GM23338 (cell line): ENCODE data around the gene SLC19A1. TPM values are rescaled to one million over a fixed set of nuclear protein-coding genes. Genes with fewer than 3 reads are reported as not detected.

ENCODE experiments used
- ATAC-seq: fragments of 200-7000 bp; cut with Tn5 transposase; 3 replicates; pipeline ENCODE4 v1.9.1; 2020
- DNase-seq: peaks from one replicate; pipeline ENCODE4 v3.0.0-alpha.2; 2015; ENCODE audit warnings: low spot score
- H2AFZ ChIP-seq: fragments of 200-600 bp; sonication (generic); 2 replicates; pipeline ENCODE4 v1.8.0; 2016; ENCODE audit warnings: antibody characterized with exemption, mild to moderate bottlenecking, moderate library complexity
- H3F3A ChIP-seq: fragments of 200-600 bp; sonication (generic); replicated peaks from 2 replicates; pipeline ENCODE4 v1.8.0; 2017; ENCODE audit warnings: antibody characterized with exemption, mixed run types, low read depth
- H3K27ac ChIP-seq: fragments of 200-600 bp; sonication (generic); 2 replicates; pipeline ENCODE4 v1.6.1; 2016; ENCODE audit warnings: low read depth
- H3K27me3 ChIP-seq: fragments of 200-600 bp; sonication (generic); 2 replicates; pipeline ENCODE4 v1.8.0; 2016; ENCODE audit warnings: mild to moderate bottlenecking, mixed run types, moderate library complexity; ENCODE audit not compliant: insufficient read depth
- H3K36me3 ChIP-seq: fragments of 200-600 bp; sonication (generic); 2 replicates; pipeline ENCODE4 v1.8.0; 2016; ENCODE audit warnings: mild to moderate bottlenecking; ENCODE audit not compliant: insufficient read depth
- H3K4me1 ChIP-seq: fragments of 200-600 bp; sonication (generic); 2 replicates; pipeline ENCODE4 v1.8.0; 2016; ENCODE audit warnings: mild to moderate bottlenecking, moderate library complexity; ENCODE audit not compliant: insufficient read depth
- H3K4me2 ChIP-seq: fragments of 200-600 bp; sonication (generic); 2 replicates; pipeline ENCODE4 v1.7.1; 2017; ENCODE audit warnings: mixed run types
- H3K4me3 ChIP-seq: fragments of 200-600 bp; sonication (generic); 2 replicates; pipeline ENCODE4 v1.6.1; 2016; ENCODE audit warnings: mixed run types
- H3K79me2 ChIP-seq: fragments of 200-600 bp; sonication (generic); replicated peaks from 2 replicates; pipeline ENCODE4 v1.8.0; 2017; ENCODE audit warnings: mild to moderate bottlenecking; ENCODE audit not compliant: insufficient read depth
- H3K9me2 ChIP-seq: fragments of 200-600 bp; sonication (generic); 2 replicates; pipeline ENCODE4 v1.8.0; 2017; ENCODE audit not compliant: insufficient read depth
- H4K20me1 ChIP-seq: fragments of 200-600 bp; sonication (generic); replicated peaks from 2 replicates; pipeline ENCODE4 v1.8.0; 2017; ENCODE audit warnings: mild to moderate bottlenecking; ENCODE audit not compliant: insufficient read depth
- H3K27ac Mint-ChIP-seq: 2 replicates; pipeline ENCODE4 v1.8.0; 2020; ENCODE audit warnings: inconsistent platforms, mild to moderate bottlenecking, moderate library complexity, mixed read lengths
- H3K27me3 Mint-ChIP-seq: 3 replicates; pipeline ENCODE4 v1.8.0; 2022; ENCODE audit warnings: low read depth, mild to moderate bottlenecking, moderate library complexity, mixed read lengths, inconsistent platforms; ENCODE audit not compliant: insufficient read depth, poor library complexity
- H3K36me3 Mint-ChIP-seq: 3 replicates; pipeline ENCODE4 v1.8.0; 2021; ENCODE audit warnings: low read depth, mild to moderate bottlenecking, inconsistent platforms, moderate library complexity, mixed read lengths
- H3K4me1 Mint-ChIP-seq: 3 replicates; pipeline ENCODE4 v1.8.0; 2020; ENCODE audit warnings: mild to moderate bottlenecking, inconsistent platforms, mixed read lengths
- H3K4me3 Mint-ChIP-seq: 3 replicates; pipeline ENCODE4 v1.8.0; 2021; ENCODE audit warnings: moderate library complexity, mild to moderate bottlenecking, inconsistent platforms, mixed read lengths
- H3K9me3 Mint-ChIP-seq: 3 replicates; pipeline ENCODE4 v1.8.0; 2020; ENCODE audit warnings: moderate library complexity, mild to moderate bottlenecking, inconsistent platforms, mixed read lengths
- CREB1 ChIP-seq: fragments of 250-450 bp; sonication (Bioruptor Pico); IDR thresholded peaks from 2 replicates; pipeline ENCODE4 v1.5.0; 2020; ENCODE audit warnings: low read depth, mild to moderate bottlenecking, moderate library complexity
- ETS1 ChIP-seq: IDR thresholded peaks from 2 replicates; pipeline ENCODE4 v1.6.1; 2016; ENCODE audit warnings: antibody characterized with exemption
- EZH2phosphoT487 ChIP-seq: fragments of 200-600 bp; sonication (generic); IDR thresholded peaks from one replicate; pipeline ENCODE4 v1.8.1; 2018; ENCODE audit warnings: antibody characterized with exemption; ENCODE audit not compliant: unreplicated experiment
- JUNB ChIP-seq: IDR thresholded peaks from one replicate; pipeline ENCODE4 v1.6.1; 2016; ENCODE audit warnings: antibody characterized with exemption; ENCODE audit not compliant: unreplicated experiment
- NANOG ChIP-seq: IDR thresholded peaks from 2 replicates; pipeline ENCODE4 v1.6.1; 2016; ENCODE audit warnings: antibody characterized with exemption, borderline replicate concordance
- ZNF114 ChIP-seq: fragments of 250-450 bp; sonication (Bioruptor Pico); IDR thresholded peaks from 2 replicates; pipeline ENCODE4 v1.5.0; 2020; ENCODE audit warnings: mild to moderate bottlenecking, moderate library complexity
- ZNF331 ChIP-seq: fragments of 250-450 bp; sonication (Bioruptor Pico); IDR thresholded peaks from 2 replicates; pipeline ENCODE4 v1.5.0; 2020; ENCODE audit warnings: low read depth, mild to moderate bottlenecking, moderate library complexity
- polyA plus RNA-seq: library from polyadenylated mRNA; unstranded; fragments of >200 nt; fragmentation: Nextera tagmentation; extraction: Ambion mirVana; gene quantifications from 2 replicates; pipeline ENCODE4 v1.2.1, GENCODE V29; 2016
- total RNA-seq: library from RNA; depleted of rRNA; stranded (reverse); fragments of >200 nt; shearing (Covaris generic); gene quantifications from 2 replicates; pipeline ENCODE4 v1.2.3, GENCODE V29; 2014
- TF ChIP-seq, protein P1 (sequence below), 2 experiments: fragments of 200-600 bp in 1 of 2; sonication (generic) in 1 of 2; conservative IDR thresholded peaks; 2 replicates each; pipeline versions ENCODE4 v1.5.1 to v1.6.1; 2016 to 2017; ENCODE audit warnings: antibody characterized with exemption in 2 of 2, low read depth in 2 of 2, mild to moderate bottlenecking in 2 of 2, moderate library complexity in 1 of 2
- TF ChIP-seq, protein P2 (sequence below): fragments of 250-450 bp; sonication (Bioruptor Pico); IDR thresholded peaks from 2 replicates; pipeline ENCODE4 v1.5.0; 2020; ENCODE audit warnings: mild to moderate bottlenecking, moderate library complexity

The SLC19A1 gene
- total and polyA plus RNA-seq, 2 experiments from 2014 or later = 31.2 to 33.0 TPM

GRCh38 chr21:45550522-45551210 is 8.4 kb upstream of the SLC19A1 start:
- Histone ChIP-seq H3K9me2 (peaks cover 6% of the 10 kb centered on the region; the same call in 1 of the 2 replicates), H3K4me2 (0 out of 2 replicates have a peak overlapping the region, but pooled peaks have one; percentile 56), H3K4me1 (peaks cover 11% of the 10 kb centered on the region), H2AFZ (peak overlapping the region; percentile 74; the same call in 1 of the 2 replicates), H3K79me2 (no peaks in the 10 kb centered on the region), H4K20me1 (no peaks in the 10 kb centered on the region), H3K4me3 (no peak overlapping the region), H3K36me3 (no peaks in the 10 kb centered on the region), H3K27ac (no peak overlapping the region), H3K27me3 (no peaks in the 10 kb centered on the region), H3F3A (0 out of 2 replicates have a peak, but pooled peaks cover 2% of the 10 kb centered on the region)
- peaks cover 19% of the 10 kb centered on the region for H3K9me3 Mint-ChIP-seq
- no peak overlapping the region for H3K27ac Mint-ChIP-seq
- H3K36me3 Mint-ChIP-seq = no peaks in the 10 kb centered on the region
- TF ChIP-seq ZNF331 (no peak), ZNF114 (CRISPR knock-in tag) (no peak), NANOG (no peak), JUNB (no peak), CREB1 (CRISPR knock-in tag) (no peak), ETS1 (no peak), EZH2phosphoT487 (no peak)
- TF ChIP-seq, protein P1, sequence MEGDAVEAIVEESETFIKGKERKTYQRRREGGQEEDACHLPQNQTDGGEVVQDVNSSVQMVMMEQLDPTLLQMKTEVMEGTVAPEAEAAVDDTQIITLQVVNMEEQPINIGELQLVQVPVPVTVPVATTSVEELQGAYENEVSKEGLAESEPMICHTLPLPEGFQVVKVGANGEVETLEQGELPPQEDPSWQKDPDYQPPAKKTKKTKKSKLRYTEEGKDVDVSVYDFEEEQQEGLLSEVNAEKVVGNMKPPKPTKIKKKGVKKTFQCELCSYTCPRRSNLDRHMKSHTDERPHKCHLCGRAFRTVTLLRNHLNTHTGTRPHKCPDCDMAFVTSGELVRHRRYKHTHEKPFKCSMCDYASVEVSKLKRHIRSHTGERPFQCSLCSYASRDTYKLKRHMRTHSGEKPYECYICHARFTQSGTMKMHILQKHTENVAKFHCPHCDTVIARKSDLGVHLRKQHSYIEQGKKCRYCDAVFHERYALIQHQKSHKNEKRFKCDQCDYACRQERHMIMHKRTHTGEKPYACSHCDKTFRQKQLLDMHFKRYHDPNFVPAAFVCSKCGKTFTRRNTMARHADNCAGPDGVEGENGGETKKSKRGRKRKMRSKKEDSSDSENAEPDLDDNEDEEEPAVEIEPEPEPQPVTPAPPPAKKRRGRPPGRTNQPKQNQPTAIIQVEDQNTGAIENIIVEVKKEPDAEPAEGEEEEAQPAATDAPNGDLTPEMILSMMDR (conservative IDR thresholded peaks at IDR 0.05; ENCODE audit: low read depth in 2 of 2) = no peak
- TF ChIP-seq, protein P2, sequence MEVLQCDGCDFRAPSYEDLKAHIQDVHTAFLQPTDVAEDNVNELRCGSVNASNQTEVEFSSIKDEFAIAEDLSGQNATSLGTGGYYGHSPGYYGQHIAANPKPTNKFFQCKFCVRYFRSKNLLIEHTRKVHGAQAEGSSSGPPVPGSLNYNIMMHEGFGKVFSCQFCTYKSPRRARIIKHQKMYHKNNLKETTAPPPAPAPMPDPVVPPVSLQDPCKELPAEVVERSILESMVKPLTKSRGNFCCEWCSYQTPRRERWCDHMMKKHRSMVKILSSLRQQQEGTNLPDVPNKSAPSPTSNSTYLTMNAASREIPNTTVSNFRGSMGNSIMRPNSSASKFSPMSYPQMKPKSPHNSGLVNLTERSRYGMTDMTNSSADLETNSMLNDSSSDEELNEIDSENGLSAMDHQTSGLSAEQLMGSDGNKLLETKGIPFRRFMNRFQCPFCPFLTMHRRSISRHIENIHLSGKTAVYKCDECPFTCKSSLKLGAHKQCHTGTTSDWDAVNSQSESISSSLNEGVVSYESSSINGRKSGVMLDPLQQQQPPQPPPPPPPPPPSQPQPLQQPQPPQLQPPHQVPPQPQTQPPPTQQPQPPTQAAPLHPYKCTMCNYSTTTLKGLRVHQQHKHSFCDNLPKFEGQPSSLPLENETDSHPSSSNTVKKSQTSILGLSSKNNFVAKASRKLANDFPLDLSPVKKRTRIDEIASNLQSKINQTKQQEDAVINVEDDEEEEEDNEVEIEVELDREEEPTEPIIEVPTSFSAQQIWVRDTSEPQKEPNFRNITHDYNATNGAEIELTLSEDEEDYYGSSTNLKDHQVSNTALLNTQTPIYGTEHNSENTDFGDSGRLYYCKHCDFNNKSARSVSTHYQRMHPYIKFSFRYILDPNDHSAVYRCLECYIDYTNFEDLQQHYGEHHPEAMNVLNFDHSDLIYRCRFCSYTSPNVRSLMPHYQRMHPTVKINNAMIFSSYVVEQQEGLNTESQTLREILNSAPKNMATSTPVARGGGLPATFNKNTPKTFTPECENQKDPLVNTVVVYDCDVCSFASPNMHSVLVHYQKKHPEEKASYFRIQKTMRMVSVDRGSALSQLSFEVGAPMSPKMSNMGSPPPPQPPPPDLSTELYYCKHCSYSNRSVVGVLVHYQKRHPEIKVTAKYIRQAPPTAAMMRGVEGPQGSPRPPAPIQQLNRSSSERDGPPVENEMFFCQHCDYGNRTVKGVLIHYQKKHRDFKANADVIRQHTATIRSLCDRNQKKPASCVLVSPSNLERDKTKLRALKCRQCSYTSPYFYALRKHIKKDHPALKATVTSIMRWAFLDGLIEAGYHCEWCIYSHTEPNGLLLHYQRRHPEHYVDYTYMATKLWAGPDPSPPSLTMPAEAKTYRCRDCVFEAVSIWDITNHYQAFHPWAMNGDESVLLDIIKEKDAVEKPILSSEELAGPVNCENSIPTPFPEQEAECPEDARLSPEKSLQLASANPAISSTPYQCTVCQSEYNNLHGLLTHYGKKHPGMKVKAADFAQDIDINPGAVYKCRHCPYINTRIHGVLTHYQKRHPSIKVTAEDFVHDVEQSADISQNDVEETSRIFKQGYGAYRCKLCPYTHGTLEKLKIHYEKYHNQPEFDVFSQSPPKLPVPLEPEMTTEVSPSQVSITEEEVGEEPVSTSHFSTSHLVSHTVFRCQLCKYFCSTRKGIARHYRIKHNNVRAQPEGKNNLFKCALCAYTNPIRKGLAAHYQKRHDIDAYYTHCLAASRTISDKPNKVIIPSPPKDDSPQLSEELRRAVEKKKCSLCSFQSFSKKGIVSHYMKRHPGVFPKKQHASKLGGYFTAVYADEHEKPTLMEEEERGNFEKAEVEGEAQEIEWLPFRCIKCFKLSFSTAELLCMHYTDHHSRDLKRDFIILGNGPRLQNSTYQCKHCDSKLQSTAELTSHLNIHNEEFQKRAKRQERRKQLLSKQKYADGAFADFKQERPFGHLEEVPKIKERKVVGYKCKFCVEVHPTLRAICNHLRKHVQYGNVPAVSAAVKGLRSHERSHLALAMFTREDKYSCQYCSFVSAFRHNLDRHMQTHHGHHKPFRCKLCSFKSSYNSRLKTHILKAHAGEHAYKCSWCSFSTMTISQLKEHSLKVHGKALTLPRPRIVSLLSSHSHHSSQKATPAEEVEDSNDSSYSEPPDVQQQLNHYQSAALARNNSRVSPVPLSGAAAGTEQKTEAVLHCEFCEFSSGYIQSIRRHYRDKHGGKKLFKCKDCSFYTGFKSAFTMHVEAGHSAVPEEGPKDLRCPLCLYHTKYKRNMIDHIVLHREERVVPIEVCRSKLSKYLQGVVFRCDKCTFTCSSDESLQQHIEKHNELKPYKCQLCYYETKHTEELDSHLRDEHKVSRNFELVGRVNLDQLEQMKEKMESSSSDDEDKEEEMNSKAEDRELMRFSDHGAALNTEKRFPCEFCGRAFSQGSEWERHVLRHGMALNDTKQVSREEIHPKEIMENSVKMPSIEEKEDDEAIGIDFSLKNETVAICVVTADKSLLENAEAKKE = no peak
- peak; percentile 11; the same call in 2 of the 3 replicates for ATAC-seq
- DNase-seq = no peak
- H3K4me1 Mint-ChIP-seq = peaks cover 21% of the 10 kb centered on the region
- H3K27me3 Mint-ChIP-seq = peaks cover 10% of the 10 kb centered on the region
- H3K4me3 Mint-ChIP-seq = no peak overlapping the region
